CD8-positive, alpha-beta memory T cell (primary cell): ENCODE results near the gene RNF166. TPM values are rescaled to one million over a fixed set of nuclear protein-coding genes. Genes with fewer than 3 reads are reported as not detected.

Experiments used
- CTCF ChIA-PET: fragments of 350-600 bp; sonication (Branson Sonifier 250); formaldehyde crosslinking; loops from one replicate; lab custom pipeline; 2021; ENCODE audit warnings: antibody characterized with exemption; lab: Charles Lee
- POLR2A ChIA-PET: fragments of 350-600 bp; sonication (Branson Sonifier 250); formaldehyde crosslinking; loops from one replicate; lab custom pipeline; 2021; ENCODE audit warnings: antibody characterized with exemption; lab: Charles Lee
- DNase-seq, 5 donors: peaks; one replicate each; pipeline versions ENCODE4 v3.0.0 to v3.0.0-alpha.2; 2020 to 2022; ENCODE audit warnings: mixed read lengths in 1 of 5
- H3K27ac ChIP-seq: one replicate; pipeline ENCODE4 v1.7.0; 2013; ENCODE audit warnings: low read depth, mild to moderate bottlenecking, low read length, moderate library complexity
- H3K27me3 ChIP-seq: 2 replicates; pipeline ENCODE4 v1.7.0; 2013; ENCODE audit warnings: low read length, mild to moderate bottlenecking; ENCODE audit not compliant: insufficient read depth, poor library complexity, severe bottlenecking
- H3K36me3 ChIP-seq: 2 replicates; pipeline ENCODE4 v1.7.0; 2013; ENCODE audit warnings: mild to moderate bottlenecking, low read length, moderate library complexity; ENCODE audit not compliant: insufficient read depth
- H3K4me1 ChIP-seq: 2 replicates; pipeline ENCODE4 v1.7.0; 2013; ENCODE audit warnings: mild to moderate bottlenecking, low read length, moderate library complexity; ENCODE audit not compliant: insufficient read depth
- H3K4me3 ChIP-seq: 2 replicates; pipeline ENCODE4 v1.7.0; 2013; ENCODE audit warnings: mild to moderate bottlenecking, low read length
- H3K9me3 ChIP-seq: 2 replicates; pipeline ENCODE4 v1.7.0; 2013; ENCODE audit warnings: mild to moderate bottlenecking, low read length
- H3K27ac Mint-ChIP-seq, 8 donors: one replicate each; pipeline ENCODE4 v1.8.0; 2020 to 2021; ENCODE audit warnings: mixed read lengths in 8 of 8, mild to moderate bottlenecking in 6 of 8, inconsistent platforms in 3 of 8, moderate library complexity in 3 of 8
- H3K27me3 Mint-ChIP-seq, 2 donors: one replicate each; pipeline ENCODE4 v1.8.0; 2020 to 2021; ENCODE audit warnings: mixed read lengths in 2 of 2, mild to moderate bottlenecking in 1 of 2, moderate library complexity in 1 of 2
- H3K36me3 Mint-ChIP-seq, 3 donors: one replicate each; pipeline ENCODE4 v1.8.0; 2020 to 2021; ENCODE audit warnings: mixed read lengths in 3 of 3, inconsistent platforms in 1 of 3, mild to moderate bottlenecking in 1 of 3
- H3K4me1 Mint-ChIP-seq, 3 donors: one replicate each; pipeline ENCODE4 v1.8.0; 2020 to 2021; ENCODE audit warnings: mixed read lengths in 3 of 3, inconsistent platforms in 1 of 3, mild to moderate bottlenecking in 1 of 3
- H3K4me3 Mint-ChIP-seq, 7 donors: one replicate each; pipeline ENCODE4 v1.8.0; 2020 to 2021; ENCODE audit warnings: mixed read lengths in 7 of 7, mild to moderate bottlenecking in 6 of 7, moderate library complexity in 4 of 7, inconsistent platforms in 2 of 7
- H3K9me3 Mint-ChIP-seq, 5 donors: one replicate each; pipeline ENCODE4 v1.8.0; 2020 to 2022; ENCODE audit warnings: mixed read lengths in 5 of 5, mild to moderate bottlenecking in 3 of 5, moderate library complexity in 2 of 5, inconsistent platforms in 1 of 5
- polyA plus RNA-seq: library from polyadenylated mRNA; unstranded; fragments of 300-500 nt; fragmentation: Illumina TruSeq; gene quantifications from one replicate; pipeline ENCODE4 v1.2.3, GENCODE V29; 2021
- total RNA-seq, 2 experiments: library from RNA; stranded (reverse); gene quantifications; one replicate each; pipeline ENCODE4 v1.2.3, GENCODE V29; 2021

Gene RNF166
- total and polyA plus RNA-seq, 3 experiments from 2014 or later, result 51.7 to 122 (median 56.2) TPM

GRCh38 chr16:88743693-88744576 is 37.7 kb upstream of the RNF166 start:
- Histone ChIP-seq H3K36me3 (no peaks in the 10 kb centered on the region), H3K4me1 (peaks cover 30% of the 10 kb centered on the region), H3K4me3 (no peak overlapping the region), H3K9me3 (no peaks in the 10 kb centered on the region), H3K27ac (no peak overlapping the region), H3K27me3 (no peaks in the 10 kb centered on the region)
- Mint-ChIP-seq H3K4me1 (peaks cover 20 to 32% (median 20%) of the 10 kb centered on the region in 3 donors), H3K27me3 (no peaks in the 10 kb centered on the region), H3K9me3 (no peaks in the 10 kb centered on the region), H3K36me3 (peaks cover 0 to 20% (median 0%) of the 10 kb centered on the region in 3 donors), H3K4me3 (peak overlapping the region in 3 of 7 donors; percentile 14 to 39 (median 38)), H3K27ac (peak overlapping the region in 3 of 8 donors; percentile 22 to 69 (median 23))
- CTCF ChIA-PET, result interaction anchor here (1.0 to 3.4 kb wide), 11 partner anchors 10 to 114 kb away, joined by 3 to 14 read pairs (median 5); partner anchors contain the start of genes APRT, GALNS and TRAPPC2L
- DNase-seq, result peak; percentile 59 to 83 (median 70)
- POLR2A ChIA-PET, result no interaction called here

- Mint-ChIP-seq H3K4me1 (peaks cover 20 to 36% (median 20%) of the 10 kb centered on the region in 3 donors), H3K36me3 (peaks cover 0 to 21% (median 0%) of the 10 kb centered on the region in 3 donors), H3K4me3 (no peak overlapping the region), H3K9me3 (no peaks in the 10 kb centered on the region), H3K27ac (peak overlapping the region in 1 of 8 donors; percentile 65), H3K27me3 (no peaks in the 10 kb centered on the region)
- no peaks in the 10 kb centered on the region for H3K36me3 ChIP-seq
- no peaks in the 10 kb centered on the region for H3K9me3 ChIP-seq
- ChIA-PET POLR2A (no interaction called here), CTCF (interaction anchor here (1.0 to 1.4 kb wide), 11 partner anchors 11 to 115 kb away, joined by 3 to 7 read pairs (median 4); partner anchors contain the start of gene APRT)
- H3K27ac ChIP-seq, result no peak overlapping the region
- H3K27me3 ChIP-seq, result no peaks in the 10 kb centered on the region
- H3K4me3 ChIP-seq, result no peak overlapping the region
- peaks cover 30% of the 10 kb centered on the region for H3K4me1 ChIP-seq
- DNase-seq, result no peak
Observed at GRCh38 chr16:88742896-88743605, 36.8 kb upstream of the RNF166 start.

- H3K4me1 Mint-ChIP-seq, result peaks cover 18 to 37% (median 19%) of the 10 kb centered on the region in 3 donors
- H3K27me3 ChIP-seq, result no peaks in the 10 kb centered on the region
- H3K9me3 ChIP-seq, result no peaks in the 10 kb centered on the region
- no peaks in the 10 kb centered on the region for H3K36me3 ChIP-seq
- no peak for DNase-seq
- peaks cover 40% of the 10 kb centered on the region for H3K4me1 ChIP-seq
- H3K4me3 Mint-ChIP-seq, result no peak overlapping the region
- CTCF ChIA-PET, result interaction anchor here (0.8 kb wide), 1 partner anchor 26 kb away, joined by 3 read pairs; no protein-coding TSS in a partner anchor
- H3K4me3 ChIP-seq, result no peak overlapping the region
- H3K27ac Mint-ChIP-seq, result peak overlapping the region in 1 of 8 donors; percentile 65
- peaks cover 0 to 21% (median 0%) of the 10 kb centered on the region in 3 donors for H3K36me3 Mint-ChIP-seq
- H3K27me3 Mint-ChIP-seq, result no peaks in the 10 kb centered on the region
- H3K27ac ChIP-seq, result no peak overlapping the region
- POLR2A ChIA-PET, result interaction anchor here (1.0 kb wide), 1 partner anchor 46 kb away, joined by 3 read pairs; no protein-coding TSS in a partner anchor
- H3K9me3 Mint-ChIP-seq, result no peaks in the 10 kb centered on the region
Observed at GRCh38 chr16:88741368-88741767, 35.2 kb upstream of the RNF166 start.

- no peak overlapping the region for H3K4me3 ChIP-seq
- H3K27me3 Mint-ChIP-seq, result no peaks in the 10 kb centered on the region
- peaks cover 12 to 30% (median 13%) of the 10 kb centered on the region in 3 donors for H3K4me1 Mint-ChIP-seq
- no peaks in the 10 kb centered on the region for H3K9me3 Mint-ChIP-seq
- no peaks in the 10 kb centered on the region for H3K27me3 ChIP-seq
- peaks cover 34% of the 10 kb centered on the region for H3K4me1 ChIP-seq
- H3K4me3 Mint-ChIP-seq, result no peak overlapping the region
- H3K9me3 ChIP-seq, result no peaks in the 10 kb centered on the region
- DNase-seq, result no peak
- POLR2A ChIA-PET, result interaction anchor here (1.0 kb wide), 1 partner anchor 47 kb away, joined by 3 read pairs; no protein-coding TSS in a partner anchor
- CTCF ChIA-PET, result interaction anchor here (0.8 to 0.9 kb wide), 2 partner anchors 24 to 27 kb away, joined by 3 to 4 read pairs; no protein-coding TSS in a partner anchor
- no peak overlapping the region for H3K27ac ChIP-seq
- peaks cover 0 to 25% (median 0%) of the 10 kb centered on the region in 3 donors for H3K36me3 Mint-ChIP-seq
- H3K36me3 ChIP-seq, result peaks cover 3% of the 10 kb centered on the region
- no peak overlapping the region for H3K27ac Mint-ChIP-seq
Observed at GRCh38 chr16:88740727-88741055, 34.5 kb upstream of the RNF166 start.

GRCh38 chr16:88739977-88740726 is 33.9 kb upstream of the RNF166 start:
- Histone ChIP-seq H3K4me3 (no peak overlapping the region), H3K4me1 (peaks cover 31% of the 10 kb centered on the region), H3K27ac (no peak overlapping the region), H3K9me3 (no peaks in the 10 kb centered on the region), H3K36me3 (peaks cover 7% of the 10 kb centered on the region), H3K27me3 (no peaks in the 10 kb centered on the region)
- Mint-ChIP-seq H3K4me3 (no peak overlapping the region), H3K4me1 (peaks cover 7 to 25% (median 9%) of the 10 kb centered on the region in 3 donors), H3K27ac (no peak overlapping the region), H3K27me3 (no peaks in the 10 kb centered on the region), H3K36me3 (peaks cover 0 to 29% (median 0%) of the 10 kb centered on the region in 3 donors), H3K9me3 (no peaks in the 10 kb centered on the region)
- DNase-seq, result no peak
- ChIA-PET CTCF (interaction anchor here (0.8 to 0.9 kb wide), 2 partner anchors 24 to 27 kb away, joined by 3 to 4 read pairs; no protein-coding TSS in a partner anchor), POLR2A (interaction anchor here (1.0 kb wide), 1 partner anchor 47 kb away, joined by 3 read pairs; no protein-coding TSS in a partner anchor)

GRCh38 chr16:88739139-88739976 is 33.1 kb upstream of the RNF166 start:
- POLR2A ChIA-PET, result no interaction called here
- no peaks in the 10 kb centered on the region for H3K9me3 ChIP-seq
- Mint-ChIP-seq H3K4me3 (no peak overlapping the region), H3K4me1 (peaks cover 7 to 20% (median 9%) of the 10 kb centered on the region in 3 donors), H3K9me3 (no peaks in the 10 kb centered on the region), H3K27ac (peak overlapping the region in 1 of 8 donors; percentile 79), H3K27me3 (no peaks in the 10 kb centered on the region), H3K36me3 (peaks cover 0 to 35% (median 0%) of the 10 kb centered on the region in 3 donors)
- no peak overlapping the region for H3K27ac ChIP-seq
- peaks cover 23% of the 10 kb centered on the region for H3K4me1 ChIP-seq
- CTCF ChIA-PET, result interaction anchor here (1.0 kb wide), 1 partner anchor 477 kb away, joined by 3 read pairs; no protein-coding TSS in a partner anchor
- peaks cover 7% of the 10 kb centered on the region for H3K36me3 ChIP-seq
- DNase-seq, result no peak
- H3K4me3 ChIP-seq, result no peak overlapping the region
- H3K27me3 ChIP-seq, result no peaks in the 10 kb centered on the region
